RWPE1 (cell line): Measurements from ENCODE around the gene CHRNA1.

Experiments used
- CTCF ChIA-PET: fragments of 350-600 bp; sonication (Branson Sonifier 250); formaldehyde crosslinking; extraction: SDS; loops from one replicate; lab custom pipeline; 2021; lab: Yijun Ruan, JAX
- POLR2A ChIA-PET: fragments of 400-600 bp; formaldehyde crosslinking; extraction: SDS; loops from one replicate; lab custom pipeline; 2020; ENCODE audit warnings: antibody characterized with exemption; ENCODE audit not compliant: low non-redundant PET; lab: Yijun Ruan, JAX
- DNase-seq: peaks from one replicate; pipeline ENCODE4 v3.0.0; 2012; ENCODE audit warnings: low spot score
- H3K27ac ChIP-seq: fragments of 450-650 bp; 2 replicates; pipeline ENCODE4 v1.5.1; 2017
- TF ChIP-seq, protein P1 (sequence below): fragments of 450-650 bp; conservative IDR thresholded peaks from 2 replicates; pipeline ENCODE4 v1.5.1; 2017; ENCODE audit warnings: low read depth, mild to moderate bottlenecking

Gene CHRNA1

GRCh38 chr2:174731546-174731945, 32.7 kb downstream of the CHRNA1 start:
- ChIA-PET POLR2A (no interaction called here), CTCF (interaction anchor here (0.6 to 1.6 kb wide), 2 partner anchors 18 to 1081 kb away, joined by 3 to 7 read pairs; no protein-coding TSS in a partner anchor)
- TF ChIP-seq, protein P1, sequence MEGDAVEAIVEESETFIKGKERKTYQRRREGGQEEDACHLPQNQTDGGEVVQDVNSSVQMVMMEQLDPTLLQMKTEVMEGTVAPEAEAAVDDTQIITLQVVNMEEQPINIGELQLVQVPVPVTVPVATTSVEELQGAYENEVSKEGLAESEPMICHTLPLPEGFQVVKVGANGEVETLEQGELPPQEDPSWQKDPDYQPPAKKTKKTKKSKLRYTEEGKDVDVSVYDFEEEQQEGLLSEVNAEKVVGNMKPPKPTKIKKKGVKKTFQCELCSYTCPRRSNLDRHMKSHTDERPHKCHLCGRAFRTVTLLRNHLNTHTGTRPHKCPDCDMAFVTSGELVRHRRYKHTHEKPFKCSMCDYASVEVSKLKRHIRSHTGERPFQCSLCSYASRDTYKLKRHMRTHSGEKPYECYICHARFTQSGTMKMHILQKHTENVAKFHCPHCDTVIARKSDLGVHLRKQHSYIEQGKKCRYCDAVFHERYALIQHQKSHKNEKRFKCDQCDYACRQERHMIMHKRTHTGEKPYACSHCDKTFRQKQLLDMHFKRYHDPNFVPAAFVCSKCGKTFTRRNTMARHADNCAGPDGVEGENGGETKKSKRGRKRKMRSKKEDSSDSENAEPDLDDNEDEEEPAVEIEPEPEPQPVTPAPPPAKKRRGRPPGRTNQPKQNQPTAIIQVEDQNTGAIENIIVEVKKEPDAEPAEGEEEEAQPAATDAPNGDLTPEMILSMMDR = no peak
- no peak overlapping the region for H3K27ac ChIP-seq
- DNase-seq = no peak

- ChIA-PET CTCF (interaction anchor here (0.6 to 1.6 kb wide), 3 partner anchors 19 to 1082 kb away, joined by 3 to 7 read pairs (median 3); no protein-coding TSS in a partner anchor), POLR2A (no interaction called here)
- H3K27ac ChIP-seq = no peak overlapping the region
- DNase-seq = no peak
- TF ChIP-seq, protein P1 = no peak
Measured at GRCh38 chr2:174730698-174731018, 33.6 kb downstream of the CHRNA1 start.

DNA sequence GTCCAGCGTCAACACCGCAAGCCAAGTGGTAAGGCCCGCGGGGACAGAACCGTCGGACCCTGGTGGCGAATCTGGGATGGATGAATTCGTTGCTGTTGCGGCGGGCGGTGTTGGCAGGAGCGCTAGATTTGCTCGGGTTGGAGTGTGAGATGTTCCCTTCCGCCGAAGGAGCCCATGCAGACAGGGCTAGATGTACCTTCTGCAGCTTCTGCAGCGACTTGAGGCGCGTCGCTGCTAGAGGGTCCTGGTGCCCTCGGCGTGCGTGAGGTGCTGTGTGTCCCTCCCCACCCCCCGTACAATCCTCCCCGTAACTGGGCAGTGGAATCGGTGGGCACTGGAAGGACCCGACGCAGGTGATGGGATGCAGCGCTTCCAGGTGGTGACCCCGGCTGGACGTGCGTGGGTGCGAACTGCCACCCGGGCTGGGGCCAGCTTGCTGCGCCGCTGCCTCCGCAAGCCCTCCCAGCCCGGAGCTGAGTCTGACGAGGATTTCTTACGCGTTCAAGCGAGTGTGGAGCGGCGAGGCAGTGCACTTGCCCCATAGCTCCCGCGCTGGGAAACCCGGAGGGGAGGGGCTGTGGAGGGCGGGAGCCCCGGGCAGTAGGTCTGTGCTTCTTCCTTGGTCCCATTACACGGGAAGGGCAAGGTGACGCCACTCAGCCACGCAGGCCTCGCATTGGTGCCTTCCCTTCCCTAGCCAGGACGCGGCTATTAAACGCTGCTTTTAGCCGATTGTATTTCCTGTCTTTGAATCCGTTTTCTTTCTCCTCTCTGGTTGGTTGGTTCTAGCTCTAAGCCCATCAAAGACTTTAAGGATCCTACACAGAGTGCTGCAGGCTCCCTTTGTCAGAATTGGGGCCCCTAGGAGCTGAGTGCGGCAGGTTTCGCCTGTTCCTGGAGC, 34.2 kb downstream of the CHRNA1 start:
- peak; percentile 4 for DNase-seq
- POLR2A ChIA-PET = no interaction called here
- no peak overlapping the region for H3K27ac ChIP-seq
- CTCF ChIA-PET = interaction anchor here (0.5 to 1.6 kb wide), 3 partner anchors 17 to 134 kb away, joined by 3 to 7 read pairs (median 3); no protein-coding TSS in a partner anchor
- TF ChIP-seq, protein P1 = no peak

DNA sequence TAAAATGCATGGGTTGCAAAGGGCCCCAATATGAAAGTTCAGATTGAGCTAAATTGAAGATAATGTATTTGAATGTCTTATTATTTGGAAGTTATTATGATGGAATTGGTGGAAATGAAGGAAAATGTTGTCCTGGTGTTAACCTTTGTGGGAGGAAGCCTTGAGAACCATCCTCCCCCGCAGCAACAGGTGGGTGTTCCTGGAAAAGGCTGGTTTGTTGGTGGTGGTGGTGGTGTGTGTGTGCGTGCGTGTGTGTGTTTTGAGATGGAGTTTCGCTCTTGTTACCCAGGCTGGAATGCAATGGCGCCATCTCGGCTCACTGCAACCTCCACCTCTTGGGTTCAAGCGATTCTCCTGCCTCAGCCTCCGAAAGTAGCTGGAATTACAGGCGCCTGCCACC, 36.2 kb downstream of the CHRNA1 start:
- TF ChIP-seq, protein P1 = no peak
- ChIA-PET CTCF (no interaction called here), POLR2A (no interaction called here)
- DNase-seq = no peak
- no peak overlapping the region for H3K27ac ChIP-seq

GRCh38 chr2:174726212-174726611, 38.1 kb downstream of the CHRNA1 start:
- POLR2A ChIA-PET = no interaction called here
- no peak overlapping the region for H3K27ac ChIP-seq
- no peak for DNase-seq
- TF ChIP-seq, protein P1 = no peak
- CTCF ChIA-PET = interaction anchor here (0.6 to 1.0 kb wide), 5 partner anchors 27 to 630 kb away, joined by 3 to 4 read pairs (median 3); no protein-coding TSS in a partner anchor

GRCh38 chr2:174722942-174723592, 41.2 kb downstream of the CHRNA1 start:
- ChIA-PET CTCF (interaction anchor here (0.7 kb wide), 1 partner anchor 126 kb away, joined by 3 read pairs; the partner anchor contains the start of gene WIPF1), POLR2A (no interaction called here)
- no peak overlapping the region for H3K27ac ChIP-seq
- DNase-seq = no peak
- TF ChIP-seq, protein P1 = no peak
